ENCODE results near the gene SLC35E2B. TPM values are rescaled to one million over a fixed set of nuclear protein-coding genes. Genes with fewer than 3 reads are reported as not detected.

The SLC35E2B gene
- total RNA-seq, 1 donor from 2014 or later: 15.7 TPM

DNA sequence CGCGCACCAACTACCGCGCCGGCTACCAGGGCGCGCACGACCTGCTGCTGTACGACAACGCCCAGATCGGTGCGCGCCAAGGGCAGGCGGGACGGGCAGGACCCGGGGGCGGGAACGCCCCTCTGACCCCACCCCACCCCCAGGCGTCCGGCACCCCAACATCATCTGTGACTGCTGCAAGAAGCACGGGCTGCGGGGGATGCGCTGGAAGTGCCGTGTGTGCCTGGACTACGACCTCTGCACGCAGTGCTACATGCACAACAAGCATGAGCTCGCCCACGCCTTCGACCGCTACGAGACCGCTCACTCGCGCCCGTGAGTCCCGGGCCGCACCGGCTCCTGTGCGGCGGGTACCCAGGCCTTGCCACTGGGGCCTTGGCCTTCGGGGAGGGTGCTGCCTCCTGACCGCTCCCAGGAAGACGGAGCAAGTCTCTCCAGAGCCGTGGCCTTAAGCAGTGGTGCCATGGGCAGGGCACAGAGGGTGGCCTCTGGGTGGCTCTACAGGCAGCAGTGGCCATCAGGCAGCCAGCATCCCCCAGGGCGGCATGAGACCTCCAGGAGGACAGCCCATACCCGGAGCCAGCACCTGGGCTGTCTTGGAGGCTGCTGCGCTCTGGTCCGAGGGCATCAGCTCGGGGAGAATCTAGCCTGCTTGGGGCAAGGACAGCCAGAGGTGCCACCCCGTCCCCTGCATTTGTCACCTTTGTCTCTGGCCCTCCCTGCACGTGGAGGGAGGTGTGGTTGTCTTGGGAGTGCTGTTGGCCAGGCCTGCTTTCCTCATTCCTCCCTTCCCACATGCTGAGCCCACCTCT lies 68.8 kb downstream of the SLC35E2B start:
- no peak overlapping the region for H3K27ac ChIP-seq (ENCODE audit: low read depth, low read length)
- H3K9me3 ChIP-seq (ENCODE audit: control insufficient read depth in 3 of 3, low read length in 3 of 3): no peaks in the 10 kb centered on the region
- no peak overlapping the region for H3K4me3 ChIP-seq (ENCODE audit: low read length in 3 of 3)
- H3K27me3 ChIP-seq (ENCODE audit: control insufficient read depth in 3 of 3, insufficient read depth in 3 of 3, low read length in 3 of 3): no peaks in the 10 kb centered on the region
- peaks cover 39 to 54% (median 53%) of the 10 kb centered on the region in 3 donors for H3K4me1 ChIP-seq (ENCODE audit: control insufficient read depth in 3 of 3, insufficient read depth in 3 of 3, low read length in 3 of 3)
- no peak overlapping the region for H3K9ac ChIP-seq (ENCODE audit: low read depth in 1 of 3, low read length in 3 of 3)
- peaks cover 19 to 37% (median 34%) of the 10 kb centered on the region in 3 donors for H3K36me3 ChIP-seq (ENCODE audit: control insufficient read depth in 3 of 3, insufficient read depth in 3 of 3, low read length in 3 of 3)

DNA sequence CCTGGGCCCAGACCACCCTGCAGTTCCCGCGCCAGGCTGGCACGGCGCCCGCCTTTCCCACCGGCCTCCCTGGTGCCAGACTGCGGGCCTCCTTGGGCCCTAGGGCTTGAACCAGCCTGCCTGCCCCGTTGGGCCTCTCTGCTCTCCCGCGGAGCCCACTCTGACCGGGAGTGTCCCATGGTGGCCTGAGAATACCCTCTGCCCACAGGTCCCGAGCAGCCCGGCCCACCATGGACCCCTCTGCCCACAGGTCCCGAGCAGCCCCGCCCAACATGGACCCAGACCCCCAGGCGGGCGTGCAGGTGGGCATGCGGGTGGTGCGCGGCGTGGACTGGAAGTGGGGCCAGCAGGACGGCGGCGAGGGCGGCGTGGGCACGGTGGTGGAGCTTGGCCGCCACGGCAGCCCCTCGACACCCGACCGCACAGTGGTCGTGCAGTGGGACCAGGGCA lies 69.4 kb downstream of the SLC35E2B start:
- H3K9ac ChIP-seq (ENCODE audit: low read depth in 1 of 3, low read length in 3 of 3): peak overlapping the region in 2 of 3 donors; percentile 30 to 85
- H3K27ac ChIP-seq (ENCODE audit: low read depth, low read length): peak overlapping the region; percentile 90
- H3K4me1 ChIP-seq (ENCODE audit: control insufficient read depth in 3 of 3, insufficient read depth in 3 of 3, low read length in 3 of 3): peaks cover 41 to 61% (median 59%) of the 10 kb centered on the region in 3 donors
- H3K4me3 ChIP-seq (ENCODE audit: low read length in 3 of 3): no peak overlapping the region
- peaks cover 21 to 33% (median 28%) of the 10 kb centered on the region in 3 donors for H3K36me3 ChIP-seq (ENCODE audit: control insufficient read depth in 3 of 3, insufficient read depth in 3 of 3, low read length in 3 of 3)
- no peaks in the 10 kb centered on the region for H3K27me3 ChIP-seq (ENCODE audit: control insufficient read depth in 3 of 3, insufficient read depth in 3 of 3, low read length in 3 of 3)
- no peaks in the 10 kb centered on the region for H3K9me3 ChIP-seq (ENCODE audit: control insufficient read depth in 3 of 3, low read length in 3 of 3)

DNA sequence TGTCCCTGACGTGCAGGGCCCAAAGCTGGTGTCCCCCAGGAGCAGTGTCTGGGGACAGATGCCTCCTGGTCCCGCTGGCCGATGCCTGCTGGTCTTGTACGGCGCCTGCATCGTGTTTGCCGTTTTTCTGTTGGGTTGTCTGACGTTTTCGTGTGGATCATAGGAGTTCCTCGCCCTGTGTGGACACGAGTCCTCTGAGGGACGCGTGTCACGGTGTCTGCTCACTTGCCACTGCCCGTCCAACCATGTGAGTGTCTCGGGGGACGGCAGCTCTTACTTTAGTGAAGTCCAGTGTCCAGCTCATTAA lies 69.9 kb downstream of the SLC35E2B start:
- Histone ChIP-seq H3K27ac (ENCODE audit: low read depth, low read length) (peak overlapping the region; percentile 90), H3K4me1 (ENCODE audit: control insufficient read depth in 3 of 3, insufficient read depth in 3 of 3, low read length in 3 of 3) (peaks cover 46 to 65% (median 64%) of the 10 kb centered on the region in 3 donors), H3K36me3 (ENCODE audit: control insufficient read depth in 3 of 3, insufficient read depth in 3 of 3, low read length in 3 of 3) (peaks cover 20 to 32% (median 27%) of the 10 kb centered on the region in 3 donors), H3K9ac (ENCODE audit: low read depth in 1 of 3, low read length in 3 of 3) (peak overlapping the region in 2 of 3 donors; percentile 65 to 85), H3K4me3 (ENCODE audit: low read length in 3 of 3) (peak overlapping the region in 2 of 3 donors; percentile 25 to 61), H3K27me3 (ENCODE audit: control insufficient read depth in 3 of 3, insufficient read depth in 3 of 3, low read length in 3 of 3) (no peaks in the 10 kb centered on the region), H3K9me3 (ENCODE audit: control insufficient read depth in 3 of 3, low read length in 3 of 3) (no peaks in the 10 kb centered on the region)

DNA sequence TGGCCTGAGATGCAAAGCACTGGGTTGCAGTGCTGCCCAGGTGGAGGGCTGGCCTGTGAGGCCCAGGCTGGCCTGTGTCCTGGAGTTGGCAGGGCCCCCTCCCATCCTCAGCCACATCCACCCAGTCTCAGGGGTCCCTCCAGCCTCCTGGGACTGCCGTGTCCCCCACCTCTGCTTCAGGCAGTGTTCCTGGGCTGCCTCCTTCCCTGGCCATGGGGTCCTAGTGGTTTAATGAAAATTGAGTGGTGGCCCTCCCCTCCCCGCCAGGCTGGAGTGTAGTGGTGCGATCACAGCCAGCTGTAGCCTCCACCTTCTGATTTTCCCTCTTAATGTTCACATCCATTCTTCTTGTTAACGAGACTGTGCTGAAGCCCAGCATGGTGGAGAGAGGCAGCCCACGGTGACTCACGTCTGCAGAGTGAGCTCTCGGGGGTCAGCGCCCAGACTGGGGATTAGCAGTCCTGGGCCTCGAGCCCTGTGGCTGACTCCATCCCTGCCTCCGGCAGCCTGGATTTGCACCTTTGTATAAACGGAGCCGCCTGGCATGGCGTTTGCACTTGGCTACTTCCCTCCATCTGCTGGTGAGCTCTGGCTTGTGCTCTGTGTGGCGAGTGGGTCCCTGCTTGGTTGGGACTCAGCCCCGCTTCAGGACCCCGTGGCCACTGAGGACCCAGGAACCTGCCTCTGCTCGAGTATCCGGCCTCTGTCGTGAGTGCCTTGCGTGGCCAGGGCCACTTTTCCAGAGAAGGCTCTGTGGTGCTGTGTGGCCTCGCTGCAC lies 70.4 kb downstream of the SLC35E2B start:
- H3K27me3 ChIP-seq (ENCODE audit: control insufficient read depth in 3 of 3, insufficient read depth in 3 of 3, low read length in 3 of 3): no peaks in the 10 kb centered on the region
- H3K36me3 ChIP-seq (ENCODE audit: control insufficient read depth in 3 of 3, insufficient read depth in 3 of 3, low read length in 3 of 3): peaks cover 24 to 33% (median 26%) of the 10 kb centered on the region in 3 donors
- H3K9ac ChIP-seq (ENCODE audit: low read depth in 1 of 3, low read length in 3 of 3): peak overlapping the region; percentile 45 to 85 (median 65)
- H3K9me3 ChIP-seq (ENCODE audit: control insufficient read depth in 3 of 3, low read length in 3 of 3): no peaks in the 10 kb centered on the region
- H3K4me3 ChIP-seq (ENCODE audit: low read length in 3 of 3): peak overlapping the region in 2 of 3 donors; percentile 25 to 61
- peaks cover 51 to 71% (median 69%) of the 10 kb centered on the region in 3 donors for H3K4me1 ChIP-seq (ENCODE audit: control insufficient read depth in 3 of 3, insufficient read depth in 3 of 3, low read length in 3 of 3)
- peak overlapping the region; percentile 90 for H3K27ac ChIP-seq (ENCODE audit: low read depth, low read length)

DNA sequence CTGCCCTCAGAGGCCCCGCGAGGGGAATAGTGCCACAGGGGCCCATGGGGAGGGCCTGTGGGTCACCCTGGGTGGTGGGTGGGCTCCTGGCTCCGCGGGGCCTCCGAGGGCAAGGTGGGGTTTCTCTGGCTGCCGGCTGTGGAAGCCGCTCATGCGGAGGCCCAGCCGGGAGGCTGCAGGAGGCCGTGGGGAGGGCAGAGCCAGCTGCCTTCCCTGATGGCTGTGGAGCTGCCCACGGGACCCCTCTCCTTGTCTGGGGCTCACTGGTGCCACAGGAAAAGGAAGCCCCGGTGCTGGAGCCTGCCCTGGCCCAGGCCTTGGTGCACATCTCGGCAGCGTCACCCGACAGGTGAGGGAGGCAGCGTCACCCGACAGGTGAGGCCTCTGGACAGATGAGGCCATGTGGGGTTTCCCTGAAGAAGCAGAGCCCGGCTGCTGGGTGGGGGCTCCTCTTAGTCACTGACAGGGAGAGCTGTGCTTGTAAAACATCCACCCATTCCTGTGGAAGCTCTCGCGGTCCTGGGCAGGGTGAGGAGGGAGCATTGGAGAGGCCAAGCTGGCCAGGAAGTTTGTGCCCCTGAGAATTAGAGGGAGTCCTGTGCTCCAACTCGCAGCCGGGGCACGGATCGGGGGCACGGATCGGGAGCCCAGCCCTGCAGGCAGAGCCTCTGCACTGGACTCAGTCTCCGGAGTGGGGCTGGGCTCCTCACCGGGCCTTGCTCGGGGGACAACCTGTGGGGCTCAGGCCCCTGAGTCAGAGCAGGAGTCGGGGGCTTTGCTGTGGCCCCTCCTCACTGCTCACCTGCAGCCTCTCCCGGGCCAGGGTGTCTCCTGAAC lies 71.2 kb downstream of the SLC35E2B start:
- Histone ChIP-seq H3K36me3 (ENCODE audit: control insufficient read depth in 3 of 3, insufficient read depth in 3 of 3, low read length in 3 of 3) (peaks cover 20 to 30% (median 28%) of the 10 kb centered on the region in 3 donors), H3K4me1 (ENCODE audit: control insufficient read depth in 3 of 3, insufficient read depth in 3 of 3, low read length in 3 of 3) (peaks cover 59 to 79% (median 77%) of the 10 kb centered on the region in 3 donors)

DNA sequence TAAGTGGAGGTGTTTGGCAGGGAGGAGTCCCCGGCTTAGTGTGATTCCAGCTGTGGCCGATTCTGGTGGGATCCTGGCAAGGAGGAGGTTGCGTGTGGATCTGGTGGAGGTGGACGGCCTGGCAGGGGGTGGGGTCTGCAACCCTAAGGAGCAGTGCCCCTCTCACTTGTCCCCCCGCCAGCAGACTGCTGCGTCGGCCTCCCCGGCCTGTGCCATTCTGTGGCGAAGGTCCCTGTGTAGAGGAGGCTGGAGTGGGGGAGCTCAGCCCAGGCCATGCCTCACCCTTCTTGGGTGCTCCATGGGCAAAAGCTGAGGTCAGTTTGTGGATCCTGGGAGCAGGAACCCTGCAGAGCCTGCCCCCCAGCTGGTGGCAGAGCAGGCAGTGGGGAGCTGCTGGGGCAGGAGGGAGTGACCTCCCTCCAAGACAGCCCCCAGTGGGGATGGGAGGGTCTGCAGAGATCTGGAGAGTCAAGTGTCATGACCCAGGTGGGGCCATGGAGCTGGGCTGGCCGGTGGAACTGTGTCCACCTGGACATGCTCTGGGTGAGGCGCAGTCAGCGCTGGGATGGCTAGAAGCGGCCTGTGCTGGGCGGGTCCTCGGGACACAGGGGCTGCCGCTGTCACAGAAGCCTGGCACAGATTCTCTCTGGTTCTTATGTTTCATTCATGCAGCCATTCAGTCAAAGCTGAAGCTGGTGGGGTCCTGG lies 72.0 kb downstream of the SLC35E2B start:
- Histone ChIP-seq H3K4me3 (ENCODE audit: low read length in 3 of 3) (peak overlapping the region; percentile 7 to 60 (median 56)), H3K27me3 (ENCODE audit: control insufficient read depth in 3 of 3, insufficient read depth in 3 of 3, low read length in 3 of 3) (no peaks in the 10 kb centered on the region), H3K9ac (ENCODE audit: low read depth in 1 of 3, low read length in 3 of 3) (peak overlapping the region; percentile 50 to 85 (median 63)), H3K36me3 (ENCODE audit: control insufficient read depth in 3 of 3, insufficient read depth in 3 of 3, low read length in 3 of 3) (peaks cover 20 to 28% (median 28%) of the 10 kb centered on the region in 3 donors), H3K27ac (ENCODE audit: low read depth, low read length) (peak overlapping the region; percentile 90), H3K4me1 (ENCODE audit: control insufficient read depth in 3 of 3, insufficient read depth in 3 of 3, low read length in 3 of 3) (peaks cover 61 to 81% (median 78%) of the 10 kb centered on the region in 3 donors), H3K9me3 (ENCODE audit: control insufficient read depth in 3 of 3, low read length in 3 of 3) (no peaks in the 10 kb centered on the region)

More for the DNA sequence above, 71.2 kb downstream of the SLC35E2B start:
- Histone ChIP-seq H3K9me3 (ENCODE audit: control insufficient read depth in 3 of 3, low read length in 3 of 3) (no peaks in the 10 kb centered on the region), H3K4me3 (ENCODE audit: low read length in 3 of 3) (peak overlapping the region in 1 of 3 donors; percentile 56), H3K27ac (ENCODE audit: low read depth, low read length) (peak overlapping the region; percentile 90), H3K9ac (ENCODE audit: low read depth in 1 of 3, low read length in 3 of 3) (peak overlapping the region; percentile 50 to 85 (median 65)), H3K27me3 (ENCODE audit: control insufficient read depth in 3 of 3, insufficient read depth in 3 of 3, low read length in 3 of 3) (no peaks in the 10 kb centered on the region)

DNA sequence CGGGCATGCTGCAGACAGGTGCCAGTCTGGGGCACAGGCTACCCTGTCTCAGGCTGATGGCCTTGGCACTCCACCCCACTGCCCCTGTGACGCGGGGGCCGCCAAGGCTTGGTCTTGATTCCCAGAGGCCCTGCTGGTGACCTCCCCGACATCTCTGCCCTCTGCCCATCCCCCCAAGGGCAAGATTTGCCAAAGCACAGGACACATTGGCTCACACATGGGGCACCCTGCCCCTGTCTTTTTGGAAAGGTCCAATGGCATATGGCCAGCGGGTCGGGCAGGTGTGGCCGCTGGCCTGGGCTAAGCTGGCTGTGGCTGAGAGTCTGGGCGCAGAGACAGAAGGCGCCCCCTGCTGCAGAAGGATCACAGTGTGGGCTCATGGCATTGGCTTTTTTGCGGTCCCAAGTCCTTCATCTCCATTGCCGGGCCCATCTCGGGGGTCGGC lies 72.7 kb downstream of the SLC35E2B start:
- Histone ChIP-seq H3K9ac (ENCODE audit: low read depth in 1 of 3, low read length in 3 of 3) (peak overlapping the region; percentile 50 to 85 (median 70)), H3K27me3 (ENCODE audit: control insufficient read depth in 3 of 3, insufficient read depth in 3 of 3, low read length in 3 of 3) (no peaks in the 10 kb centered on the region), H3K4me3 (ENCODE audit: low read length in 3 of 3) (peak overlapping the region in 2 of 3 donors; percentile 56 to 60), H3K36me3 (ENCODE audit: control insufficient read depth in 3 of 3, insufficient read depth in 3 of 3, low read length in 3 of 3) (peaks cover 17 to 25% (median 21%) of the 10 kb centered on the region in 3 donors), H3K27ac (ENCODE audit: low read depth, low read length) (peak overlapping the region; percentile 90), H3K9me3 (ENCODE audit: control insufficient read depth in 3 of 3, low read length in 3 of 3) (no peaks in the 10 kb centered on the region), H3K4me1 (ENCODE audit: control insufficient read depth in 3 of 3, insufficient read depth in 3 of 3, low read length in 3 of 3) (peaks cover 61 to 82% (median 78%) of the 10 kb centered on the region in 3 donors)

DNA sequence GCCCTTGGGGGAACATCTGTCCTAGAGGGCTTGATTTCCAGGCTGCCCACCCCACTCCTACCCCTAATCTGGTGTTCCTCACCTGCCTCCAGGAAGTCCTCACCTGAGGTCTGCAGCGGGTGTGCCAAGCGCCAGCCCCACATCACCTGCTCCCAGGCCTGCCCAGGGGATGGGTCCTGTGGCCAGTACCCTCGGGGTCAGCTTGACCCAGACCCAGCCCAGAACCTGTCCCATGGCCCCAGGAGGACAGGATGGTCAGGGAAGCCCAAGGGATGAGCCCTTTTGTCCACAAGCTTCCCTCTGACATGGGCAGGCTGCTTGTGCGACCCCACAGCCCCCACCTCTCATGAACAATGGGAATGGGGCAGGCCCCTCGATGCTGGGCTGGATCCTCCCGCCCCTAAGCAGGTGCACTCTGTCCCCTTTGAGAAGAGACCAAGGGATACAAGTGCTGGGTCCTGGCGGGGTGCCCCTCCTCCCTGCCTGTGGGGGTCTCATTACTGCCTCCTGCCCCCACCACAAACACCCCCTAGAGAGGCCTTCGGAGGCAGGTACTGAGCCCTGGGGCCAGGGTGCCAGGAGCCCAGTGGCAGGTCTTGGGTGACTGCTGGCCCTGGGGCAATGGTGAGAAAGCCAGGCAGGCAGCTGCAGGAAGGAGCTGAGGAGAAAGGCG lies 74.1 kb downstream of the SLC35E2B start:
- Histone ChIP-seq H3K27ac (ENCODE audit: low read depth, low read length) (peak overlapping the region; percentile 90), H3K27me3 (ENCODE audit: control insufficient read depth in 3 of 3, insufficient read depth in 3 of 3, low read length in 3 of 3) (no peaks in the 10 kb centered on the region), H3K4me1 (ENCODE audit: control insufficient read depth in 3 of 3, insufficient read depth in 3 of 3, low read length in 3 of 3) (peaks cover 75 to 87% (median 83%) of the 10 kb centered on the region in 3 donors), H3K4me3 (ENCODE audit: low read length in 3 of 3) (no peak overlapping the region), H3K9ac (ENCODE audit: low read depth in 1 of 3, low read length in 3 of 3) (peak overlapping the region in 2 of 3 donors; percentile 43 to 100), H3K9me3 (ENCODE audit: control insufficient read depth in 3 of 3, low read length in 3 of 3) (no peaks in the 10 kb centered on the region), H3K36me3 (ENCODE audit: control insufficient read depth in 3 of 3, insufficient read depth in 3 of 3, low read length in 3 of 3) (peaks cover 5 to 21% (median 12%) of the 10 kb centered on the region in 3 donors)

All from skeletal muscle tissue (tissue), 4 donors.